CD8-positive, alpha-beta memory T cell (primary cell): ENCODE data around the gene METTL25. TPM values are rescaled to one million over a fixed set of nuclear protein-coding genes. Genes with fewer than 3 reads are reported as not detected.

ENCODE experiments used
- CTCF ChIA-PET: fragments of 350-600 bp; sonication (Branson Sonifier 250); formaldehyde crosslinking; loops from one replicate; lab custom pipeline; 2021; ENCODE audit warnings: antibody characterized with exemption; lab: Charles Lee
- POLR2A ChIA-PET: fragments of 350-600 bp; sonication (Branson Sonifier 250); formaldehyde crosslinking; loops from one replicate; lab custom pipeline; 2021; ENCODE audit warnings: antibody characterized with exemption; lab: Charles Lee
- DNase-seq, 5 donors: peaks; one replicate each; pipeline versions ENCODE4 v3.0.0 to v3.0.0-alpha.2; 2020 to 2022; ENCODE audit warnings: mixed read lengths in 1 of 5
- H3K27ac ChIP-seq: one replicate; pipeline ENCODE4 v1.7.0; 2013; ENCODE audit warnings: low read depth, mild to moderate bottlenecking, low read length, moderate library complexity
- H3K27me3 ChIP-seq: 2 replicates; pipeline ENCODE4 v1.7.0; 2013; ENCODE audit warnings: low read length, mild to moderate bottlenecking; ENCODE audit not compliant: insufficient read depth, poor library complexity, severe bottlenecking
- H3K36me3 ChIP-seq: 2 replicates; pipeline ENCODE4 v1.7.0; 2013; ENCODE audit warnings: mild to moderate bottlenecking, low read length, moderate library complexity; ENCODE audit not compliant: insufficient read depth
- H3K4me1 ChIP-seq: 2 replicates; pipeline ENCODE4 v1.7.0; 2013; ENCODE audit warnings: mild to moderate bottlenecking, low read length, moderate library complexity; ENCODE audit not compliant: insufficient read depth
- H3K4me3 ChIP-seq: 2 replicates; pipeline ENCODE4 v1.7.0; 2013; ENCODE audit warnings: mild to moderate bottlenecking, low read length
- H3K9me3 ChIP-seq: 2 replicates; pipeline ENCODE4 v1.7.0; 2013; ENCODE audit warnings: mild to moderate bottlenecking, low read length
- H3K27ac Mint-ChIP-seq, 8 donors: one replicate each; pipeline ENCODE4 v1.8.0; 2020 to 2021; ENCODE audit warnings: mixed read lengths in 8 of 8, mild to moderate bottlenecking in 6 of 8, inconsistent platforms in 3 of 8, moderate library complexity in 3 of 8
- H3K27me3 Mint-ChIP-seq, 2 donors: one replicate each; pipeline ENCODE4 v1.8.0; 2020 to 2021; ENCODE audit warnings: mixed read lengths in 2 of 2, mild to moderate bottlenecking in 1 of 2, moderate library complexity in 1 of 2
- H3K36me3 Mint-ChIP-seq, 3 donors: one replicate each; pipeline ENCODE4 v1.8.0; 2020 to 2021; ENCODE audit warnings: mixed read lengths in 3 of 3, inconsistent platforms in 1 of 3, mild to moderate bottlenecking in 1 of 3
- H3K4me1 Mint-ChIP-seq, 3 donors: one replicate each; pipeline ENCODE4 v1.8.0; 2020 to 2021; ENCODE audit warnings: mixed read lengths in 3 of 3, inconsistent platforms in 1 of 3, mild to moderate bottlenecking in 1 of 3
- H3K4me3 Mint-ChIP-seq, 7 donors: one replicate each; pipeline ENCODE4 v1.8.0; 2020 to 2021; ENCODE audit warnings: mixed read lengths in 7 of 7, mild to moderate bottlenecking in 6 of 7, moderate library complexity in 4 of 7, inconsistent platforms in 2 of 7
- H3K9me3 Mint-ChIP-seq, 5 donors: one replicate each; pipeline ENCODE4 v1.8.0; 2020 to 2022; ENCODE audit warnings: mixed read lengths in 5 of 5, mild to moderate bottlenecking in 3 of 5, moderate library complexity in 2 of 5, inconsistent platforms in 1 of 5
- polyA plus RNA-seq: library from polyadenylated mRNA; unstranded; fragments of 300-500 nt; fragmentation: Illumina TruSeq; gene quantifications from one replicate; pipeline ENCODE4 v1.2.3, GENCODE V29; 2021
- total RNA-seq, 2 experiments: library from RNA; stranded (reverse); gene quantifications; one replicate each; pipeline ENCODE4 v1.2.3, GENCODE V29; 2021

Gene METTL25
- total and polyA plus RNA-seq, 3 experiments from 2014 or later = 7.4 to 11.0 (median 8.4) TPM

- Histone ChIP-seq H3K9me3 (no peaks in the 10 kb centered on the region), H3K4me1 (no peaks in the 10 kb centered on the region), H3K27me3 (no peaks in the 10 kb centered on the region), H3K27ac (no peak overlapping the region), H3K4me3 (no peak overlapping the region), H3K36me3 (no peaks in the 10 kb centered on the region)
- peaks cover 15 to 33% (median 20%) of the 10 kb centered on the region in 3 donors for H3K36me3 Mint-ChIP-seq
- DNase-seq = no peak
- H3K27me3 Mint-ChIP-seq = no peaks in the 10 kb centered on the region
- H3K4me3 Mint-ChIP-seq = no peak overlapping the region
- H3K9me3 Mint-ChIP-seq = no peaks in the 10 kb centered on the region
- no peaks in the 10 kb centered on the region for H3K4me1 Mint-ChIP-seq
- ChIA-PET POLR2A (no interaction called here), CTCF (no interaction called here)
- no peak overlapping the region for H3K27ac Mint-ChIP-seq
Measured at GRCh38 chr12:82408844-82409243, 50.5 kb downstream of the METTL25 start.

DNA sequence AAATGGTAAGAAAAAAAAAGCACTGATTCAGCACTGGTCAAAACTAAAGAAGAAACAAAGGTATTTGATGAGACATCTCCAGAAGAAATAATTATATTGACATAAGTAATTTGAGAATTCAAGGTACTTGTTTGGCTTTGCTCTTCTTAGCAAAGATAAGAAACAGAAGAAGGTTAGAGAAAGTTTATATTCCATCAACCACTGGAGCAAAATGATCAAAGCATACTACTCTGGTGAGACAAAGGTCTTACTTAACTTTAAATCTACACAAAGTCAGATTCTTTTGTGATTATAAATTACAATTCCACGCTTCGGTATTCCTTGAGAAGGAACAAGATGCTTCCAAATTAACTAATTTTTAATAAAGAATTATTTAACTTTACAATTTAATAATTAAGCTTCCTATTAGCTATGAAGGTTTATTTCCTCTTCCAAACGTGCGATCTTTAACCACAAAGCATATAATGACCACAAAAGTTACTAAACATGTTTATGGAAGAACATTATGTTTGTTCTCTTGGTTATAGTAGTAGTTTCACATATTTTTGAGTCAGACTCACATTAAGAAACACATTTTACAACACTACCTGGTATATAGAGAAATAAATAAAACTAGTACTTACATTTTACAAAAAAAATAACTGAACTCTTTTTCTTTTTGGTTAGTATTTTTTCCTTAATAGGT lies 53.4 kb downstream of the METTL25 start:
- ChIA-PET CTCF (no interaction called here), POLR2A (no interaction called here)
- DNase-seq = no peak
- Mint-ChIP-seq H3K4me3 (no peak overlapping the region), H3K27ac (no peak overlapping the region), H3K36me3 (peaks cover 15 to 28% (median 16%) of the 10 kb centered on the region in 3 donors), H3K4me1 (no peaks in the 10 kb centered on the region), H3K9me3 (no peaks in the 10 kb centered on the region), H3K27me3 (no peaks in the 10 kb centered on the region)
- Histone ChIP-seq H3K27ac (no peak overlapping the region), H3K4me3 (no peak overlapping the region), H3K4me1 (no peaks in the 10 kb centered on the region), H3K36me3 (no peaks in the 10 kb centered on the region), H3K9me3 (no peaks in the 10 kb centered on the region), H3K27me3 (no peaks in the 10 kb centered on the region)

- no peaks in the 10 kb centered on the region for H3K4me1 Mint-ChIP-seq
- peaks cover 11 to 26% (median 14%) of the 10 kb centered on the region in 3 donors for H3K36me3 Mint-ChIP-seq
- CTCF ChIA-PET = no interaction called here
- H3K4me1 ChIP-seq = no peaks in the 10 kb centered on the region
- no peak overlapping the region for H3K27ac ChIP-seq
- H3K27ac Mint-ChIP-seq = no peak overlapping the region
- no peak for DNase-seq
- no peaks in the 10 kb centered on the region for H3K9me3 Mint-ChIP-seq
- no peak overlapping the region for H3K4me3 Mint-ChIP-seq
- H3K9me3 ChIP-seq = no peaks in the 10 kb centered on the region
- no peak overlapping the region for H3K4me3 ChIP-seq
- POLR2A ChIA-PET = no interaction called here
- H3K27me3 ChIP-seq = no peaks in the 10 kb centered on the region
- H3K27me3 Mint-ChIP-seq = no peaks in the 10 kb centered on the region
- H3K36me3 ChIP-seq = no peaks in the 10 kb centered on the region
Measured at GRCh38 chr12:82412246-82412645, 53.9 kb downstream of the METTL25 start.

DNA sequence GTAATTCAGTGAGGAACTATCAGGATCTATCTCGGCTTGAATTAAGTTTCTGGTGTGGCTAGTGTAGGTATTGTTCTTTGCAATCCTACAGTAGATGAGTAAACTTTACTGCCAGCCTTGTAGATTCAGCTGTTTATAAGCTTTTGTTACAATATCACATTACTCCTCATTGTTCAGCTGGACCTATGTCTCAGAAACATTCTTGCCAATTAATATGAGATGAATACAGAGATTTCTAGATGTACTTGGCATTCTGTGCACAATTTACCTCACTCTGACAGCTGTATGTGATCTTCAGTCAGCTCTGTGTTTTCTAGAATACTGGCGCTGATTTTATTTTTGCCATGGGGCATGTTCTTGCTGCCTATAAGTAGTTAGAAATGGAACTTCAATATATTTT lies 55.7 kb downstream of the METTL25 start:
- H3K4me1 ChIP-seq = no peaks in the 10 kb centered on the region
- Mint-ChIP-seq H3K36me3 (peaks cover 7 to 25% (median 25%) of the 10 kb centered on the region in 3 donors), H3K4me3 (no peak overlapping the region), H3K9me3 (peaks cover 0 to 4% (median 0%) of the 10 kb centered on the region in 5 donors), H3K27ac (no peak overlapping the region), H3K27me3 (no peaks in the 10 kb centered on the region), H3K4me1 (no peaks in the 10 kb centered on the region)
- H3K36me3 ChIP-seq = no peaks in the 10 kb centered on the region
- no peak overlapping the region for H3K4me3 ChIP-seq
- H3K27me3 ChIP-seq = no peaks in the 10 kb centered on the region
- no peak overlapping the region for H3K27ac ChIP-seq
- no peaks in the 10 kb centered on the region for H3K9me3 ChIP-seq
- DNase-seq = no peak
- ChIA-PET CTCF (no interaction called here), POLR2A (no interaction called here)

- Histone ChIP-seq H3K4me1 (no peaks in the 10 kb centered on the region), H3K36me3 (no peaks in the 10 kb centered on the region), H3K27me3 (no peaks in the 10 kb centered on the region), H3K9me3 (no peaks in the 10 kb centered on the region), H3K27ac (no peak overlapping the region), H3K4me3 (no peak overlapping the region)
- Mint-ChIP-seq H3K36me3 (peaks cover 4 to 29% (median 21%) of the 10 kb centered on the region in 3 donors), H3K27ac (peak overlapping the region in 1 of 8 donors; percentile 24), H3K27me3 (no peaks in the 10 kb centered on the region), H3K9me3 (peaks cover 0 to 4% (median 0%) of the 10 kb centered on the region in 5 donors), H3K4me1 (no peaks in the 10 kb centered on the region), H3K4me3 (no peak overlapping the region)
- ChIA-PET POLR2A (no interaction called here), CTCF (no interaction called here)
- no peak for DNase-seq
Measured at GRCh38 chr12:82414926-82415325, 56.6 kb downstream of the METTL25 start.

DNA sequence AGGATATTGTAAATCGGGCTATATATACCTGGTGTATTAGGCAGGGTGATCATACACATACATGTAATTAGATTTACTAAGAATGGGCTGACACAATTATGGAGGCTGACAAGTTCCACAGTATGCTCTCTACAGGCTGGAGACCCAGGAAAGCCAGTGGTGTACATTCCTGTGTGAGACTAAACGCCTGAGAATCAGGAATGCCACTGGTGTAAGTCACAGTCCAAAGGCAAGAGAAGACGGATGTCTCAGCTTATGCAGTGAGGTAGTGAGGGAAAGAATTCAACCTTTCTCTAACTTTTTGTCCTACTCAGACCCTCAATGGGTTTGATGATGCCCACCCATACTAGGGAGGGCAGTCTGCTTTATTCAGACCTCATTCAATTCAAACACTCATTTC lies 57.1 kb downstream of the METTL25 start:
- Mint-ChIP-seq H3K36me3 (peaks cover 6 to 34% (median 21%) of the 10 kb centered on the region in 3 donors), H3K4me3 (no peak overlapping the region), H3K9me3 (peaks cover 0 to 4% (median 0%) of the 10 kb centered on the region in 5 donors), H3K27ac (no peak overlapping the region), H3K27me3 (no peaks in the 10 kb centered on the region), H3K4me1 (no peaks in the 10 kb centered on the region)
- H3K4me3 ChIP-seq = no peak overlapping the region
- H3K4me1 ChIP-seq = no peaks in the 10 kb centered on the region
- no peak overlapping the region for H3K27ac ChIP-seq
- no peaks in the 10 kb centered on the region for H3K9me3 ChIP-seq
- H3K27me3 ChIP-seq = no peaks in the 10 kb centered on the region
- ChIA-PET CTCF (no interaction called here), POLR2A (no interaction called here)
- DNase-seq = no peak
- no peaks in the 10 kb centered on the region for H3K36me3 ChIP-seq

- H3K4me1 Mint-ChIP-seq = peaks cover 15 to 24% (median 19%) of the 10 kb centered on the region in 3 donors
- no peaks in the 10 kb centered on the region for H3K9me3 ChIP-seq
- no peaks in the 10 kb centered on the region for H3K27me3 ChIP-seq
- H3K4me1 ChIP-seq = no peaks in the 10 kb centered on the region
- H3K36me3 Mint-ChIP-seq = peaks cover 2 to 5% (median 2%) of the 10 kb centered on the region in 3 donors
- no peak overlapping the region for H3K4me3 Mint-ChIP-seq
- no peaks in the 10 kb centered on the region for H3K27me3 Mint-ChIP-seq
- H3K27ac Mint-ChIP-seq = peak overlapping the region in 1 of 8 donors; percentile 16
- POLR2A ChIA-PET = no interaction called here
- H3K9me3 Mint-ChIP-seq = peaks cover 0 to 4% (median 0%) of the 10 kb centered on the region in 5 donors
- no peak overlapping the region for H3K4me3 ChIP-seq
- H3K36me3 ChIP-seq = no peaks in the 10 kb centered on the region
- CTCF ChIA-PET = no interaction called here
- H3K27ac ChIP-seq = no peak overlapping the region
- no peak for DNase-seq
Measured at GRCh38 chr12:82425241-82425640, 66.9 kb downstream of the METTL25 start.

- Histone ChIP-seq H3K9me3 (no peaks in the 10 kb centered on the region), H3K27me3 (no peaks in the 10 kb centered on the region), H3K36me3 (no peaks in the 10 kb centered on the region), H3K27ac (no peak overlapping the region), H3K4me3 (no peak overlapping the region), H3K4me1 (no peaks in the 10 kb centered on the region)
- Mint-ChIP-seq H3K9me3 (peaks cover 0 to 4% (median 0%) of the 10 kb centered on the region in 5 donors), H3K36me3 (peaks cover 0 to 2% (median 0%) of the 10 kb centered on the region in 3 donors), H3K27me3 (no peaks in the 10 kb centered on the region), H3K27ac (peak overlapping the region in 2 of 8 donors; percentile 19 to 33), H3K4me3 (no peak overlapping the region), H3K4me1 (peaks cover 15 to 24% (median 19%) of the 10 kb centered on the region in 3 donors)
- ChIA-PET POLR2A (interaction anchor here (0.5 kb wide), 1 partner anchor 66 kb away, joined by 3 read pairs; no protein-coding TSS in a partner anchor), CTCF (no interaction called here)
- DNase-seq = no peak
Measured at GRCh38 chr12:82426081-82426480, 67.8 kb downstream of the METTL25 start.
